ENCODE results near the gene CDCA8. TPM values are rescaled to one million over a fixed set of nuclear protein-coding genes. Genes with fewer than 3 reads are reported as not detected.

CDCA8 gene
- total and polyA plus RNA-seq, 2 experiments from 2014 or later: 31.6 to 37.9 TPM

GRCh38 chr1:37718181-37718900, 26.0 kb downstream of the CDCA8 start (continued):
- TF ChIP-seq ETS1 (IDR thresholded peaks at IDR 0.05) (no peak), ZNF114 (CRISPR knock-in tag; IDR thresholded peaks at IDR 0.05) (no peak), EZH2 (IDR thresholded peaks at IDR 0.05; ENCODE audit: low read depth, unreplicated experiment) (no peak), NANOG (IDR thresholded peaks at IDR 0.05; ENCODE audit: borderline replicate concordance) (no peak)

GRCh38 chr1:37718901-37719571, 26.7 kb downstream of the CDCA8 start:
- no peak overlapping the region for H3K4me3 Mint-ChIP-seq
- Histone ChIP-seq H3F3A (replicated peaks; ENCODE audit: low read depth) (no peaks in the 10 kb centered on the region), H3K9me2 (ENCODE audit: insufficient read depth) (no peaks in the 10 kb centered on the region), H3K4me3 (no peak overlapping the region), H3K27me3 (ENCODE audit: insufficient read depth) (no peaks in the 10 kb centered on the region), H4K20me1 (replicated peaks; ENCODE audit: insufficient read depth) (no peaks in the 10 kb centered on the region), H3K79me2 (replicated peaks; ENCODE audit: insufficient read depth) (no peaks in the 10 kb centered on the region), H3K27ac (ENCODE audit: low read depth) (no peak overlapping the region), H2AFZ (no peak overlapping the region), H3K4me1 (ENCODE audit: insufficient read depth) (no peaks in the 10 kb centered on the region; the same call in 1 of the 2 replicates), H3K4me2 (no peak overlapping the region), H3K36me3 (ENCODE audit: insufficient read depth) (no peaks in the 10 kb centered on the region)
- no peak for DNase-seq (ENCODE audit: low spot score)
- no peaks in the 10 kb centered on the region for H3K36me3 Mint-ChIP-seq (ENCODE audit: low read depth)
- H3K27me3 Mint-ChIP-seq (ENCODE audit: insufficient read depth, low read depth, poor library complexity): peaks cover 3% of the 10 kb centered on the region
- peaks cover 15% of the 10 kb centered on the region; the same call in 2 of the 3 replicates for H3K4me1 Mint-ChIP-seq
- H3K27ac Mint-ChIP-seq: no peak overlapping the region
- ATAC-seq: no peak
- no peaks in the 10 kb centered on the region for H3K9me3 Mint-ChIP-seq
- TF ChIP-seq REST (IDR thresholded peaks at IDR 0.05; ENCODE audit: unreplicated experiment) (no peak), ZNF114 (CRISPR knock-in tag; IDR thresholded peaks at IDR 0.05) (no peak), ZNF331 (CRISPR knock-in tag; IDR thresholded peaks at IDR 0.05; ENCODE audit: low read depth) (no peak), NANOG (IDR thresholded peaks at IDR 0.05; ENCODE audit: borderline replicate concordance) (no peak), ZNF462 (CRISPR knock-in tag; IDR thresholded peaks at IDR 0.05) (no peak), EZH2 (IDR thresholded peaks at IDR 0.05; ENCODE audit: low read depth, unreplicated experiment) (no peak), POLR2AphosphoS5 (IDR thresholded peaks at IDR 0.05; ENCODE audit: low read depth) (no peak), STAT1 (IDR thresholded peaks at IDR 0.05; ENCODE audit: unreplicated experiment) (no peak), JUNB (IDR thresholded peaks at IDR 0.05; ENCODE audit: unreplicated experiment) (no peak), ETS1 (IDR thresholded peaks at IDR 0.05) (no peak), CREB1 (CRISPR knock-in tag; IDR thresholded peaks at IDR 0.05; ENCODE audit: low read depth) (no peak)
